NCI-H1092 treated with DMSO at 0.1 percent for 48 hours (cell line): Measurements from ENCODE around the gene KLHL30.

Experiments used
- DNase-seq: peaks from one replicate; lab custom pipeline; 2025; lab: John Stamatoyannopoulos, UW

The KLHL30 gene

DNA sequence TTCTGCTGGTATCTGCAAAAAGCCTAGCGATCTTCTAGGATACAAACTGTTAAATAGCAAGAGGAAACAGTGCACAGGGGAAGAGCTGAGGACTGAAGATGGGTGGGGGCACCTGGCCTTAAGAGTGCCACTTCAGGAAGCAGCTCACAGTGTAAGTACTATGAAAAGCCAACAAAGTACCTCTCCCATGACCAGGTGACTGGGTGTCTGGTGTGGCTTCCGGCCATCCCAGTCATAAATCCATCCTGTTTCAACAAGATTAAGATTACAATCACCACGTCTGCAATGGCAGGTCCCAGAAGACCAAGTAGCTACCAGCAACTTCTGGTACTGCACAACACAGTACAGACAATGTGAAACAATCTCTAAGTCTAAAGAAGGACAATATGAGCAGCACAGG lies 36.2 kb downstream of the KLHL30 start:
- no peak for DNase-seq

- DNase-seq: no peak
These were observed 38.1 kb downstream of the KLHL30 start for GRCh38 chr2:238176613-238177012.

DNA sequence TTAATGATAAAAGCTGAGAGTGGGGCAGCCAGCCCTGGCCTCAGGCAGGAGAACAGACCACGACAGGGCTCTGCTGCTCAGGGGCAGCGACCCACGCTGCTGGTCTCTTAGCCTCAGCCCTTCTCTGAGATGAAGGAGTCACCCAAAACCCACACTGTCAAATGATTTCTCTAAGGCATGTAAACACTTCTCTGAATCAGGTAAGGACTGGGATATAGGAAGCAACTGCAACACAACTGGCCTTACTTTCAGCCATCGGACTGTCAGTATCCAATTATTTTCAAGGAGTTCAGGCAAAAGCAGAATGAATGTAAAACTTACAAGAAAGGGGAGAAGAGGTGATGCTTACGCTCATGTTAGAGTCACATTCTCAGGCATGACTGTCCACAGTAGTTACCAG lies 42.1 kb downstream of the KLHL30 start:
- DNase-seq: no peak

GRCh38 chr2:238182362-238182761 lies 43.9 kb downstream of the KLHL30 start:
- no peak for DNase-seq

- DNase-seq: no peak
These were observed 45.4 kb downstream of the KLHL30 start for GRCh38 chr2:238183821-238184220.

DNA sequence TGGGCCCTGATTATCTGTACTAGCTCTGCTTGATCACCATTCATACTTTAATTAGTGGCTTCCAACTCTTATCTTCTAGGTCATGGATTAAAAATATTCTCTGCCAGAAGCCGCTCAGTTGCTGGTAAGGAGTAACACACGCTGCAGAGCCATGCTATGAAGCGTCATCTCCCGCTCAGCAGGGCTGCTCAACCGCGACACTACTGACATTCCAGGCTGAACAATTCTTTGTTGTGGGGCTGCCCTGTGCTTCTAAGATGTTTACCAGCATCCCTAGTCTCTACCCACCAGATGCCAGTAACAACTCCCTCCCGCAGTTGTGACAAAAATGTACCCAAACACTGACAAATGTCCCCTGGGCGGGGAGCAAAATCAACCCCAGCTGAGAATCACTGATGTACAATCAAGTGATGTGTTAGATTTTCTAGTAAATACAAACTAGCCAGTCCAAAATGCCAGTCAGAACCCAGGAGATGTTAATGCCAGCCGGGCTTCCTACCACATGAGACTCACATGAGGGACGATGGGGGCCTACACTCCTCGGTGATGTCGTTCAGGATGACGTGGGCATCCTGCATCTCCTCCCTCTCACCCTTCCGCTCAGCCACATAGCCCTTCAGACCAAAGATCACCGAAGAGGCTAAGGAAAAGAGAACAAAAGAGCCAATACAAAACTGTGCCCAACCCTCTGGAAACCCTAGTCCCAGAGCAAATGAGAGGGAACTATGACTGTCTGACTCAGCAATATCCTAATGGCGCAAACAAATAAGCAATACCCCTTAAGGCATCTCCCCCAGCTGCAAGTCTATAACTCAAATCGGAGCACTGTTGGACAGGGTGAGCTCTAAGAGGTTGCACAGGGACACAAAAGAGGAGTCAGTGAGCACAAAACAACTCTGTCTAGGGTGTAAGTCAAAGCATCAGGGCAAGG lies 49.4 kb downstream of the KLHL30 start:
- no peak for DNase-seq

DNA sequence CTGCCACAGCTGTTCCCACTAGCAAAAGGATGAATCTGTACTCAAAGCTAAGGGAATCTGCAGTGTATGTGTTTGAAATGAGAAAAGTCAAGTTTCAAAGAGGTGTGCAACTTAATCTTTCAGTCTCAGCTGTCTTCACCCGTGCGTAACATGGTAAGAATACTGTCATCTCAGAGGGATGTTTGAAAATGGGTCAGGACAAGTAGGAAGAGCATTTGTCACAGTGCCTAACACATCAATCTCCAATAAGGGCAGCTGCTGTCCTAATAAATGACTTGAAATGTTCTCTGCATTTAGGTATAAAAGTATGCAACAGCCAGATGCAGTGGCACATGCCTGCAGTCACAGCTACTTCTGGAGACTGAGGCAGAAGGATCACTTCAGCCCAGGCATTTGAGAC lies 52.0 kb downstream of the KLHL30 start:
- DNase-seq: no peak
